Calu3 (cell line): Measurements from ENCODE around the gene ITSN2. TPM values are rescaled to one million over a fixed set of nuclear protein-coding genes. Genes with fewer than 3 reads are reported as not detected.

Source experiments
- BruUV-seq: library from RNA; stranded (reverse); fragments of 400-500 nt; replicated peaks from 2 replicates; lab custom pipeline; 2021; lab: Mats Ljungman, UMichigan
- CTCF ChIA-PET: fragments of 300-600 bp; sonication (Branson Sonifier 250); formaldehyde crosslinking; loops from one replicate; lab custom pipeline; 2022; ENCODE audit warnings: antibody characterized with exemption; lab: Charles Lee
- DNase-seq: peaks from one replicate; pipeline ENCODE4 v3.0.0; 2022
- H3K27ac Mint-ChIP-seq: one replicate; pipeline ENCODE4 v1.8.0; 2022; ENCODE audit warnings: mixed read lengths; ENCODE audit not compliant: unreplicated experiment
- H3K27me3 Mint-ChIP-seq: one replicate; pipeline ENCODE4 v1.8.0; 2022; ENCODE audit warnings: mixed read lengths; ENCODE audit not compliant: unreplicated experiment
- H3K36me3 Mint-ChIP-seq: one replicate; pipeline ENCODE4 v1.8.0; 2022; ENCODE audit warnings: mild to moderate bottlenecking, moderate library complexity, mixed read lengths; ENCODE audit not compliant: insufficient read depth, unreplicated experiment
- H3K4me1 Mint-ChIP-seq: one replicate; pipeline ENCODE4 v1.8.0; 2022; ENCODE audit warnings: mild to moderate bottlenecking, low read depth, mixed read lengths; ENCODE audit not compliant: unreplicated experiment
- H3K4me3 Mint-ChIP-seq: one replicate; pipeline ENCODE4 v1.8.0; 2022; ENCODE audit warnings: mild to moderate bottlenecking, low read depth, moderate library complexity, mixed read lengths; ENCODE audit not compliant: unreplicated experiment
- H3K9me3 Mint-ChIP-seq: one replicate; pipeline ENCODE4 v1.8.0; 2022; ENCODE audit warnings: low read depth, mixed read lengths; ENCODE audit not compliant: unreplicated experiment
- CTCF ChIP-seq: fragments of 200-600 bp; IDR thresholded peaks from one replicate; pipeline ENCODE4 v1.8.0; 2022; ENCODE audit warnings: antibody characterized with exemption; ENCODE audit not compliant: unreplicated experiment
- intact Hi-C: fragments of 100-400 bp; cut with micrococcal nuclease; formaldehyde crosslinking; loops from one replicate; pipeline ENCODE4 v1.10.0; 2022; ENCODE audit not compliant: unreplicated experiment
- total RNA-seq: library from RNA; stranded (reverse); gene quantifications from 2 replicates; pipeline ENCODE4 v1.2.3, GENCODE V29; 2022

Gene ITSN2
- total RNA-seq, 1 experiment from 2014 or later: 45.4 TPM

GRCh38 chr2:24399434-24400206 is 39.3 kb upstream of the ITSN2 start:
- Mint-ChIP-seq H3K27me3 (peaks cover 10% of the 10 kb centered on the region), H3K9me3 (no peaks in the 10 kb centered on the region), H3K27ac (no peak overlapping the region), H3K4me3 (no peak overlapping the region), H3K36me3 (no peaks in the 10 kb centered on the region), H3K4me1 (peaks cover 8% of the 10 kb centered on the region)
- CTCF ChIA-PET: no interaction called here
- DNase-seq: no peak
- BruUV-seq: no TSS peak
- TF ChIP-seq CTCF: no peak
- intact Hi-C loops: no loop called here

GRCh38 chr2:24394998-24395397 is 34.7 kb upstream of the ITSN2 start:
- CTCF ChIA-PET: interaction anchor here (0.6 to 0.7 kb wide), 3 partner anchors 19 to 257 kb away, joined by 4 to 6 read pairs (median 5); no protein-coding TSS in a partner anchor
- no peak overlapping the region for H3K27ac Mint-ChIP-seq
- no peak for TF ChIP-seq CTCF
- no peaks in the 10 kb centered on the region for H3K27me3 Mint-ChIP-seq
- no peaks in the 10 kb centered on the region for H3K36me3 Mint-ChIP-seq
- no peaks in the 10 kb centered on the region for H3K9me3 Mint-ChIP-seq
- no peak for DNase-seq
- no peaks in the 10 kb centered on the region for H3K4me1 Mint-ChIP-seq
- intact Hi-C loops: no loop called here
- BruUV-seq: no TSS peak
- H3K4me3 Mint-ChIP-seq: no peak overlapping the region

- Mint-ChIP-seq H3K36me3 (no peaks in the 10 kb centered on the region), H3K4me1 (no peaks in the 10 kb centered on the region), H3K27ac (no peak overlapping the region), H3K4me3 (no peak overlapping the region), H3K9me3 (no peaks in the 10 kb centered on the region), H3K27me3 (no peaks in the 10 kb centered on the region)
- TF ChIP-seq CTCF: no peak
- no peak for DNase-seq
- BruUV-seq: no TSS peak
- intact Hi-C loops: no loop called here
- CTCF ChIA-PET: interaction anchor here (0.6 kb wide), 1 partner anchor 818 kb away, joined by 4 read pairs; no protein-coding TSS in a partner anchor
These were observed 32.3 kb upstream of the ITSN2 start for GRCh38 chr2:24392542-24393059.

GRCh38 chr2:24385366-24385765 is 25.0 kb upstream of the ITSN2 start:
- no peak for TF ChIP-seq CTCF
- Mint-ChIP-seq H3K36me3 (no peaks in the 10 kb centered on the region), H3K27ac (no peak overlapping the region), H3K4me1 (no peaks in the 10 kb centered on the region), H3K4me3 (no peak overlapping the region), H3K27me3 (no peaks in the 10 kb centered on the region), H3K9me3 (no peaks in the 10 kb centered on the region)
- intact Hi-C loops: no loop called here
- DNase-seq: no peak
- CTCF ChIA-PET: interaction anchor here (1.0 kb wide), 1 partner anchor 15 kb away, joined by 3 read pairs; no protein-coding TSS in a partner anchor
- no TSS peak for BruUV-seq
